GM18508 (cell line): ENCODE data around the gene RFX4.

ENCODE experiments used
- ATAC-seq: cut with Tn5 transposase; IDR thresholded peaks from one replicate; pipeline ENCODE4 v1.9.1; 2021; ENCODE audit warnings: moderate number of reproducible peaks; ENCODE audit not compliant: insufficient read depth, unreplicated experiment

Gene RFX4

DNA sequence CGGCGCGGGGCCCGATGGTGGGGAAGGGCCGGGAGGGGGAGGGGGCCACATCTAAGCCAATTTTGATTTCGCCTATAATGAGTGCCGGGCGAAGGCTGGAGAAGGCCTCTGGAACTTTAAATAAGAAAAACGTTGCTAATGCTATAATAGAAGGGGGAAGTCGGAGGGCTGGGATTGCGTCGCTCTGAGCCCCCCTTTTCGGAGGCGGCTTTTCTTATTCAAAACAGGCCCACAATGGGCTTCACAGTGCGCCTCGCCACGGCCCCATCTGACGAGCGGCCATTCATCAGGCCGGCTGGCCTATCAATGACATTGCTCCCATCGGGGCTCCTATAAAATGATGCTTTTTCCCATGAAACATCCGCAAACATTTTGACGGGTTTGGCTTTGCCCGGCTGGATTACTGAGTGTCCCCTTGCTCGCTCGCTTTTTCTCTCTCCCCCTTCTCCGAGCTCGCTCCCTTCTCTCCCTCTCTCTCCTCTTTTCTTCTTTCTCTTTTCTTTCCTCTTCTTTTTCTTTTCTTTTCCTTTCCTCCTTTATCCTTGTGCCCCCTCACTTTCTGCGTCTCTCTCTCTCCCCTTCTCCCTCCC is at the start of gene RFX4:
Gene RFX4, plus strand, starts transcription at position 364 of the 590 bp plus-strand sequence. CDS start 317 bp downstream, outside the sequence.
- ATAC-seq: no peak

DNA sequence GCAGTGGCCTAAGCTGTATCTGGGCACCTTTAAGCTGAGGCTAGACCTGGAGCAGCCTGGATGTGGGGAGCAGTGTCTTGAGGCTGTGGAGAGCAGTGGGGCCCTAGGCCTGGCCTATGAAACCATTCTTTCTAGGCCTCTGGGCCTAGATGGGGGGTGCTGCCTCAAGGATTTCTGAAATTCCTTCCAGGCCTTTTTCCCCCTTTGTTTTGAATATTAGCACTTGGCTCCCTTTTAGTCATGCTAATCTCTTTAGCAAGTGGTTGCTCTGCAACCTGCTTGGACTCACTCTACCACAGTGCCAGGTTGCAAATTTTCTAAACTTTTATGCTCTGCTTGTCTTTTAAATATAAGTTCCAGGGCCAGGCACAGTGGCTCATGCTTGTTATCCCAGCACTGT is 41.6 kb upstream of the RFX4 start:
- ATAC-seq: no peak

- ATAC-seq: no peak
Measured at GRCh38 chr12:106551410-106551809, 31.4 kb upstream of the RFX4 start.

- ATAC-seq: no peak
Measured at GRCh38 chr12:106552228-106552627, 30.6 kb upstream of the RFX4 start.

DNA sequence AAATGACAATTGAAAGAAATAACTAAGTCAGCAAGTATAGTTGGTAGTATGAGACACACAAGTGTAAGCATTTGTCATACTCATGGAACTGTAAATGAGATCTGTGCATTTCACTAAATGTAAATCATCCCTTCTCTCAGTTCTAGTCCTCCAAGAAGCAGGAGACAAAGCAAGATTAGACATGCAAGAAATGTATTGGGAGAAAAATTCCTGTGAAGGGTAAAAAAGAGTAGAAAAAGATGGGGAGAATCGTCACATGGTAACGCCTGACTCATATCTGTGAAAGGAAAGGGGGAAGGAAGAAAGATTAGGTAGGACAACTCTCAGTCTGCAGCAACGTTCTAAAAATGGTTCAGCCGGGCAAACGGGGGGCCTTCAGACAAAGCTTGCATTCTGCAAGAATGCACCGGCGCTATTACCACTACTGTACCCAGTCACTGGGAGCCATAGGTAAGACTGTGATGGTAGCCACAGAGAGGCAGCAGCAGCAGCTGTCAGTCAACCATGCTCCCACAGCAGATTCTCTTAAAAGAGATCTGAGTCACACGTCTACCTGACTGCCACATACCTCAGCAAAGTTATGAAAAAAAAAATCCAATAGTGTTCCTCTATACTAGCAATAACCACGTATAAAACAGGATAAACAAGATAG is 18.0 kb upstream of the RFX4 start:
- no peak for ATAC-seq

DNA sequence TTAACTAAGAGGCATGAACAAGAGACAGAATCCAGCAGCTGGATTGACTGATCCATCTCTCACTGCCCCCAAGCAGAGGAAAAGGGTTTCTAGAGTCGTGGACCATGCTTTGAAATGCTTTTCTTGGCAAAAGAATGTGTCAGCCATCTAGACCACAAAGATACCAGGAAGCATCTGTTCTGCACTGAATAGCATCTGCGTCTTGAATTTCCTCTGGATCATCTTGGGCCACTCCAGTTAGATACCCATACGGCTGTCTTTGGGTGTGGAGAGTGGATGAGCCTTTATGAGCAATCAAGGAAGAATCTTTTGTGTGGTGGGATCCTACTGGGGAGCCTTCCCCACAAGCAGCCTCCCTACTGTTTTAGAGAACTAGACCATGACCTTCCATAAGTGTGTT is 16.0 kb upstream of the RFX4 start:
- no peak for ATAC-seq

DNA sequence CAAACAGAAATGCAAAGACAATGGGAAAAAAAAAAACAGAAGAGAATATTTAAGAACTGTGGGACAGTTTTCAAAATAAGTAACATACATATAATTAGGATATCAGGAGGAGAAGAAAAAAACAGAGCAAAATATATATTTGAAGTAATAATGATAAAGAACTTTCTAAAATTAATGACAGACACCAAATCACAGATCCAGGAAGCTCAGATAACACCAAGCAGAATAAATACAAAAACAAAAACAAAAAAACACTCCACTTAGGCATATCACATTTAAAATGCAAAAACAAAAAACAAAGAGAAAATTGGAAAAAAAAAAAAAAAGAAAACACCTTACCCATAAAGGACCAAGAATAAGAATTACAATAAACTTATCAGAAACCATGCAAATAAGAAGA is 9.6 kb upstream of the RFX4 start:
- no peak for ATAC-seq

- no peak for ATAC-seq
Measured at GRCh38 chr12:106576848-106577247, 6.0 kb upstream of the RFX4 start.

GRCh38 chr12:106580671-106581508 is 1.9 kb upstream of the RFX4 start:
- ATAC-seq: no peak

DNA sequence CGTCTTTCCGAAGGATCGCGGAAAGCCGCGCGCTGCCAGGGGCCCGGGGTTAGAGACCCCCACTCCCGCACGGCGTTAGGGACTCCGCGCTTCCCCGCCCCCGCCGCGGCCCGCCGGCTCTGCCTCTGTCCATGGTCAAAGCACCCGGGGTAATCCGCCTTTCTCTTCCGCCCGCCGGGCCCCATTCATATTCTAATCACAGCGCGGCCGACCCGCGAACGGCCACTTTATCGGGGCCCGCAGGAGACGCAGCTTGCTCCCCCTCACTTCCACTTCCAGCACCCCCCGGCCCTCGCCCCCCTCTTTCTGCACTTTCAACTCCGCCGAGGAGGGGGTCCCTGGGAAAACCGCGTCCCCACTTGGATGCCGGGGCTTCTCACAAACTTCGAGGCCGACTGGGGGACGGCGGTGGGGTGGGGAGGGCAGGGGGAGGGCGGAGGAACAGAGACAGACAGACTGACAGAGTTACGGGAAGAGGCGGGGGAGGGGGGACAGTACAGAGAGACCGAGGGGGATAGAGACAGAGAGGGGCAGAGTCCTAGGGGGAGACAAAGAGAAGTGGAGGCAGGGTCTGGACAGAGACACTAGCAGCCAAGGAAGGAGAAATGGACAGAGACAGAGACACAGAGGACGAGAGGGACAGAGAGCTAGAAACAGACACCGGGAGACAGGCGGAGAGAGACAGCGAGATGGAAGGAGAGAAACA is 1.1 kb upstream of the RFX4 start:
- no peak for ATAC-seq

DNA sequence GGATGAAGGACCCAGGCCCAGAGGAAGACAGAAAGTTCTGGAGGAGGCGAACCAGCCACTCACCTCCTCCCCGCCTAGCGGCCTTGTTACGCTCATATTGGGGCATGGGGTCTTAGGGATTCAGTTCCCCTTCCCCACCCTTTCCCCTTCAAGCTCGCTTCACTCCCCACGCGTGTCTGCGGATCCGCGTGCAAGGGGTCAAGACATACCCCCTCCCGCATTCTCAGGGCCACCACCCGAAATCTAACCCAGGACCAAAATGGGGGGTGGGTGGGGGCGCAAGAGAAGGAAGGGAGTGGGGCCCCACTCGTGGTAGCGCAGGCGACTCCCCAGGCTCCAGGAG is 584 bp upstream of the RFX4 start:
- no peak for ATAC-seq

DNA sequence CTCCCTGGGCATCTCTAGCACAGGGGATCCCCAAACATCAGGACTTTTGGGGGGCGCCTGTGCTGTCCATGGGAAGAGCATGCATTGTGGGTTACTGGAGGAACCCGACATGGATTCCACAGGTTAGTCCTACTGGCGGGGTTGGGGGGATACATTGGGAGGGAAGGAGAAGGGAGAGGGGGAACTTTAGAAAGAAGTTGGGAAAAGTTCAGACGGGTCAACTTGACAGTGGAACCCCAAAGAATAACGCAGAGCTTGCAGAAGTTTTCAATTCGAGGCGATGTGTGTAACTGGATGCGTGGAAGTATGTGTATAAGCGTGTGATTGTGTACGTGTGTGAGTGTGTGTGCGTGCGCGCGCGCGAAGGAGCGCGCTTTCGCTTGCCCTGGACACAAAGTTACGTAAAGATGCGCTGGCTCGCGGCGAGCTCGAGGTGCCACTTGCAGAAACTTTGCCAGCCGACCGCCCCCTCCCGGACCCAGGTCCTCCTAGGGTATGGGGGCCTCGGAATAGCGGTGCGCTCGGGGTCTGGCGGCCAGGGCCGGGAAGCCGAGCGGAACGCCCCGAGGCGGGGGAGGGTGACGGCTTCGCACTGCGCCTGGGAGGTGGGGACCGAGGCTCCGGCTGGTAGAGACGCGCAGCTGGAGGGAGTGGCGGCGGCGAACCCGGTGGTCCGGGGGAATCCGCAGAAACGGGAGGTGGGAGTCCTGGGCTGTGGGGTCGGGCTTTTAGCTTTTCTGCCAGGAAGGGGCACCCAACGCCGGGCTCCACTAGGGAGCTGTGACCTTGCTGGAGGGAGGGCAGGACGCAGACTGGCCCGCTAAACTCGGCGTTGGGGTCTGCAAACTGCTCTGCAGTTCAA is 669 bp downstream of the RFX4 start:
- no peak for ATAC-seq

GRCh38 chr12:106584104-106585064 is 1.6 kb downstream of the RFX4 start:
- no peak for ATAC-seq

- ATAC-seq: no peak
Measured at GRCh38 chr12:106585105-106585520, 2.3 kb downstream of the RFX4 start.

DNA sequence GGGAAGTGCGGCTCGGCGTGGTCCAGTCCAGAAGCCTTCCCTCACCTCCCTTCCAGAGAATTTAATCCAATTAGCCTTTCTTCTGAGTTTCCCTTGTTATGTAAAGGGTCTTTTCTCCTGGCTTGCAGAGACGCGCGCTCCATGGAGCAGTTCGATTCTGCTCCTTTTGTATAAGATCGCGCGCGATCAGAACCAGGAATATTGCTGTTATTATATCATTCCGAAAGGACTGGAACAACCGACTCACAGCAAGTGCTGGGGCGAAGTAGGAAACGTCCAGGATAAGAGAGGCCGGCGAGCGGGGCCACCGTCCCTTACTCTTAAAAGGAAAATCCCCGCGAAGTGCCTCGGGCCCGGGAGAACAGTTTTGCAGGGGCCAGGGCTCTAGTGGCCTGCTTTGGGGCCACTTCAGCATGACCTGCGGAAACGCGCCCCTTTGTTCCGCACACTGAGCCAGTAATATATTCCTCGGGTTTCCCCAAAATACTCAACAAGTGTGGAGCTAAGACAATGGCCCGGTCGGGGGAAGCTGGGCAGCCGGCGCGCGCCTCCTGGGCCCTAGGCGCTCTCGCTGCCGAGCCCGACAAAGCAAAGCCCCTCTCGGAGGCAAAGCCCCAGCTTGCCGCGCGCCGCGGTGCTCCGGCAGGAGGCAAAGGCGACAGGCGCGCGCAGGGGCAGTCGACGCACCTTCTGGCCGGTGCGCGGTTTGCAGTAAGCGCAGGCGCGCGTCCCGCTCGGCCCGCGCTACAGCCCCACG is 2.9 kb downstream of the RFX4 start:
- no peak for ATAC-seq

- ATAC-seq: no peak
Measured at GRCh38 chr12:106586278-106586802, 3.5 kb downstream of the RFX4 start.

- no peak for ATAC-seq
Measured at GRCh38 chr12:106586803-106587684, 4.2 kb downstream of the RFX4 start.
